Progenitor cell of endocrine pancreas (in vitro differentiated cells): ENCODE results near the gene ASB7. TPM values are rescaled to one million over a fixed set of nuclear protein-coding genes. Genes with fewer than 3 reads are reported as not detected.

Experiments
- DNase-seq: peaks from one replicate; pipeline ENCODE4 v3.0.0; 2021; ENCODE audit warnings: low spot score; ENCODE audit not compliant: unreplicated experiment
- H3K27ac Mint-ChIP-seq: 2 replicates; pipeline ENCODE4 v1.8.0; 2021; ENCODE audit warnings: mild to moderate bottlenecking, moderate library complexity, mixed read lengths
- H3K27me3 Mint-ChIP-seq: 2 replicates; pipeline ENCODE4 v1.8.0; 2021; ENCODE audit warnings: mixed read lengths
- H3K36me3 Mint-ChIP-seq: 2 replicates; pipeline ENCODE4 v1.8.0; 2022; ENCODE audit warnings: mixed read lengths; ENCODE audit not compliant: insufficient read depth
- H3K4me1 Mint-ChIP-seq: 2 replicates; pipeline ENCODE4 v1.8.0; 2021; ENCODE audit warnings: low read depth, mixed read lengths
- H3K4me3 Mint-ChIP-seq: 2 replicates; pipeline ENCODE4 v1.8.0; 2021; ENCODE audit warnings: low read depth, mild to moderate bottlenecking, moderate library complexity, mixed read lengths
- H3K9me3 Mint-ChIP-seq: 2 replicates; pipeline ENCODE4 v1.8.0; 2021; ENCODE audit warnings: low read depth, mixed read lengths
- total RNA-seq: library from RNA; stranded (reverse); gene quantifications from 2 replicates; pipeline ENCODE4 v1.2.1, GENCODE V29; 2021
- TF ChIP-seq, protein P1 (sequence below): fragments of 200-600 bp; sonication (generic); IDR thresholded peaks from one replicate; pipeline ENCODE4 v1.5.0; 2021; ENCODE audit warnings: antibody characterized with exemption, mild to moderate bottlenecking; ENCODE audit not compliant: unreplicated experiment

ASB7 gene
- total RNA-seq, 1 donor from 2014 or later, result 18.9 TPM

DNA sequence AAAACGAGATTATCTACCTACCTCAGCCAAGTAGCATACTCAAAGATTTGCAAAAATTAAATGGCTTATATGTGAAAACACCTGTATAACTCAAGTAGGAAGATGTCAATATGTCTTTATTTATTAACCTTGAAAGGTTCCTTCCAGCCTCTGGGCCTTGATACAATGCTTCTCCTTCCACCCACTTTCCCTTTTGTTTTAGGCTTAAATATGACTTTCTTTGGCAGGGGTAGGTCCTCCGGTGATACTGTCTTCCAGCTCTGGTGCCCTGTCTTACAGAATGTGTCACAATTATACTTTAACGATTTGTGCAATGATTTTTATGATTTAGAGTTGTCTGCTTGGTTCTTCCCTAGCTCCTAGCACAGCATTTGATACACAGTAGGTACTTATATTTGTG lies 4.5 kb upstream of the ASB7 start:
- TF ChIP-seq, protein P1, sequence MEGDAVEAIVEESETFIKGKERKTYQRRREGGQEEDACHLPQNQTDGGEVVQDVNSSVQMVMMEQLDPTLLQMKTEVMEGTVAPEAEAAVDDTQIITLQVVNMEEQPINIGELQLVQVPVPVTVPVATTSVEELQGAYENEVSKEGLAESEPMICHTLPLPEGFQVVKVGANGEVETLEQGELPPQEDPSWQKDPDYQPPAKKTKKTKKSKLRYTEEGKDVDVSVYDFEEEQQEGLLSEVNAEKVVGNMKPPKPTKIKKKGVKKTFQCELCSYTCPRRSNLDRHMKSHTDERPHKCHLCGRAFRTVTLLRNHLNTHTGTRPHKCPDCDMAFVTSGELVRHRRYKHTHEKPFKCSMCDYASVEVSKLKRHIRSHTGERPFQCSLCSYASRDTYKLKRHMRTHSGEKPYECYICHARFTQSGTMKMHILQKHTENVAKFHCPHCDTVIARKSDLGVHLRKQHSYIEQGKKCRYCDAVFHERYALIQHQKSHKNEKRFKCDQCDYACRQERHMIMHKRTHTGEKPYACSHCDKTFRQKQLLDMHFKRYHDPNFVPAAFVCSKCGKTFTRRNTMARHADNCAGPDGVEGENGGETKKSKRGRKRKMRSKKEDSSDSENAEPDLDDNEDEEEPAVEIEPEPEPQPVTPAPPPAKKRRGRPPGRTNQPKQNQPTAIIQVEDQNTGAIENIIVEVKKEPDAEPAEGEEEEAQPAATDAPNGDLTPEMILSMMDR, result no peak
- H3K27ac Mint-ChIP-seq, result no peak overlapping the region
- no peak for DNase-seq
- H3K27me3 Mint-ChIP-seq, result no peaks in the 10 kb centered on the region
- H3K4me1 Mint-ChIP-seq, result no peaks in the 10 kb centered on the region
- no peak overlapping the region for H3K4me3 Mint-ChIP-seq
- H3K36me3 Mint-ChIP-seq, result peaks cover 3% of the 10 kb centered on the region
- no peaks in the 10 kb centered on the region for H3K9me3 Mint-ChIP-seq

DNA sequence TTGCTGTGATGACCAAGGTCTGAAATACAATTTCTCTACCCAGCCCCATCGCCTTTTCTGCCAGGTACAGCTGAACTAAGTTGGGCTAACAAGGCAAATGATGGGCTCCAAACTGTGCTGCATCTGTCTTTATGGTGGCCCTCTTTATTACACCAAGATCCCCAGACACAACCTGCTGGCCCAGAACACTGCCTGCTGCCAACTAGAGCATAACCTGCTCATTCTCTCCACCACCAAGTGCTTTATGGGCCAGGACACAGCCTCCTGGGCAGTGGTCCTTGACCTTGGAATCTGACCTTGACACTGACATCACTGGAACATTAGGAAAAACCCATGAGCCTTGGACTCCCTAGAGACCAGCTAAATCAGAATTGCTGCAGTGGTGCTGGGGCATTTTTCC lies 3.7 kb upstream of the ASB7 start:
- peaks cover 1% of the 10 kb centered on the region for H3K36me3 Mint-ChIP-seq

DNA sequence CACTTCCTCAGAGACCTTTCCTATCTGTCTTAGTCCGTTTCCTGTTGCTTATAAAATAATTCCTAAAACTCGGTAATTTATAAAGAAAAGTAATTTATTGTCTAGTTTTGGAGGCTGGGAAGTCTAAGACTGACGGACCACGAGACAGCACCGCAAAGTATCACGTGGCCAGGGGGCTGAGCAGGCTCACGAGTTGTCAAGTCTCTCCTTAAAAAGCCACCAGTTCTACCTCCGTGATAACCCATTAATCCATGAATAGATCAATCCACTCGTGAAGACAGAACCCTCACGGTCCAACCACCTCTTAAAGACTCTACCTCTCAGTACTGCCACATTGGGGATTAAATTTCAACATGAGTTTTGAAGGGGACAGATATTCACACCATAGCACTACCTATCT lies 1.2 kb upstream of the ASB7 start:
- H3K27ac Mint-ChIP-seq, result no peak overlapping the region
- peaks cover 3% of the 10 kb centered on the region for H3K36me3 Mint-ChIP-seq
- H3K4me1 Mint-ChIP-seq, result peaks cover 7% of the 10 kb centered on the region
- TF ChIP-seq, protein P1, result no peak
- DNase-seq, result no peak
- no peak overlapping the region for H3K4me3 Mint-ChIP-seq
- H3K9me3 Mint-ChIP-seq, result no peaks in the 10 kb centered on the region
- no peaks in the 10 kb centered on the region for H3K27me3 Mint-ChIP-seq

More for the DNA sequence above, 3.7 kb upstream of the ASB7 start:
- TF ChIP-seq, protein P1, result no peak
- Mint-ChIP-seq H3K4me3 (no peak overlapping the region), H3K9me3 (no peaks in the 10 kb centered on the region), H3K27ac (no peak overlapping the region), H3K27me3 (no peaks in the 10 kb centered on the region), H3K4me1 (peaks cover 6% of the 10 kb centered on the region)
- no peak for DNase-seq

DNA sequence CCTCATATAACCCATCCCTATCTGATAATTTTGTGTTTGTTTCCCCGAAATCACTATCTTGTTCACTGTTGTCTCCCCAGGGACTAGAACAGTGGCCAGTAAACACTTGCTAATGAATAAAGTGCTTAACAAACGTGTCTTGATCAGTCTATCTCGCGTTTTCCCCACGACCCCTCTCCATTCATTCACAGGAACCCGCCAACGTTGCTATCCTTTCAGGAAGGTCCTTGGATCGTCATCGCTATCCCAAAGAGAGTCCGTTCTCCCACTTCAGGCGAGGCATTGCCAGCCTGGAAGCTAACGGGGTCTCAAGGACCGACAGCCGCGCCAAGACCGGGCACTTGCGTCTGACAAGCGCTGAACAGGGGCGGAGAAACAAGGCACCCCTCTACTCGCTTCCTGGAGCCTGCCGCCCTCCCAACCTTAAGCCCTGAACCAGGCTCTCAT lies 749 bp upstream of the ASB7 start:
- TF ChIP-seq, protein P1, result no peak
- H3K27me3 Mint-ChIP-seq, result no peaks in the 10 kb centered on the region
- no peak overlapping the region for H3K27ac Mint-ChIP-seq
- no peak for DNase-seq
- no peak overlapping the region for H3K4me3 Mint-ChIP-seq
- H3K4me1 Mint-ChIP-seq, result peaks cover 7% of the 10 kb centered on the region
- no peaks in the 10 kb centered on the region for H3K9me3 Mint-ChIP-seq
- peaks cover 3% of the 10 kb centered on the region for H3K36me3 Mint-ChIP-seq

DNA sequence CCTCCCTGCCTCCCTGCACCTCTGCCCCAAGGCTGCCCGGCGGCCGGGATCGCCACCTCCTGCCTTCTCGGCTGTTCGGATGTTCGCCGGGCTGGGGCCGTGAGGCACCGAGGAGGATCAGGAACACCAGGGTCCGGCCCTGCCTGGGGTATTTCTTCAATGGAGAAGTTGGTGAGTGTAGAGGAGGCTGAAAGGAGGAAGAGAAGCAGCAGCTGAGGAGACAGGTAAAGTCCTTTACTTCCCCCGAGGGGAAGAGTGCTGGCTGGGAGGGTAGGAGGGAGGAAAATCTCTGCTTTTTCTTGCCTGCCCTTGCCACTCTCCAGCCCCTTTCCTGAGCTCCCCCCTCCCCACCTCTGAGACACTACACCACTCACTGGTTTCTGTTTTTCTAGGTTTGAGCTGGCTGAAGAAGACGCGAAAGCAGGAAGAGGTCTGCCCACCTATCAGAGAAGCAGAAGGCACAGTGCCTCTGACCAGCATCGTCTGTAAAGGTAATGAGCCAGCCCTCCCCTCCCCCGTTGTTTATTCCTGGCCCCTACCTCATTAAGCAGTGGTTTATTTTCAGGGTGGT lies 519 bp downstream of the ASB7 start:
- Mint-ChIP-seq H3K9me3 (no peaks in the 10 kb centered on the region), H3K4me1 (peaks cover 7% of the 10 kb centered on the region), H3K27me3 (no peaks in the 10 kb centered on the region), H3K36me3 (peaks cover 5% of the 10 kb centered on the region), H3K27ac (peak overlapping the region; percentile 89), H3K4me3 (no peak overlapping the region)
- TF ChIP-seq, protein P1, result no peak
- no peak for DNase-seq
